Naive thymus-derived CD4-positive, alpha-beta T cell (primary cell): ENCODE data around the gene TCP11L1. TPM values are rescaled to one million over a fixed set of nuclear protein-coding genes. Genes with fewer than 3 reads are reported as not detected.
A peak's percentile ranks its signal among the peaks of the same experiment; 100 is the strongest.
"Not testable (repeated sequence)": the region's sequence is repeated elsewhere in the genome, so short reads cannot be mapped to it uniquely, and the experiment has no call there.

Source experiments
- ATAC-seq: fragments of 150-1000 bp; cut with Tn5 transposase; 2 replicates; pipeline ENCODE4 v1.10.0; 2021; ENCODE audit warnings: mild to moderate bottlenecking, moderate library complexity
- CTCF ChIA-PET: fragments of 350-600 bp; sonication (Branson Sonifier 250); formaldehyde crosslinking; loops from one replicate; lab custom pipeline; 2021; ENCODE audit warnings: antibody characterized with exemption; lab: Charles Lee
- POLR2A ChIA-PET: fragments of 350-600 bp; sonication (Branson Sonifier 250); formaldehyde crosslinking; loops from one replicate; lab custom pipeline; 2021; ENCODE audit warnings: antibody characterized with exemption, inconsistent platforms; lab: Charles Lee
- DNase-seq, 9 donors: peaks; one replicate each; pipeline versions ENCODE4 v3.0.0 to v3.0.0-alpha.2; 2020 to 2022; ENCODE audit warnings: mixed read lengths in 1 of 9
- H3K27ac ChIP-seq: one replicate; pipeline ENCODE4 v1.7.0; 2013; ENCODE audit warnings: mild to moderate bottlenecking, low read depth, low read length, moderate library complexity
- H3K27me3 ChIP-seq, 2 donors: one replicate each; pipeline ENCODE4 v1.7.0; 2013; ENCODE audit warnings: low read length in 2 of 2, mild to moderate bottlenecking in 2 of 2, moderate library complexity in 2 of 2; ENCODE audit not compliant: control insufficient read depth in 2 of 2, insufficient read depth in 2 of 2
- H3K36me3 ChIP-seq, 3 experiments: 1 replicate in 2 of 3; 2 replicates in 1 of 3; pipeline ENCODE4 v1.7.0; 2013; ENCODE audit warnings: low read length in 3 of 3, mild to moderate bottlenecking in 3 of 3, moderate library complexity in 1 of 3; ENCODE audit not compliant: insufficient read depth in 3 of 3, control insufficient read depth in 2 of 3
- H3K4me1 ChIP-seq, 2 donors: one replicate each; pipeline ENCODE4 v1.7.0; 2013; ENCODE audit warnings: low read length in 2 of 2, mild to moderate bottlenecking in 2 of 2, moderate library complexity in 1 of 2; ENCODE audit not compliant: control insufficient read depth in 2 of 2, insufficient read depth in 2 of 2
- H3K4me3 ChIP-seq: 2 replicates; pipeline ENCODE4 v1.7.0; 2013; ENCODE audit warnings: mild to moderate bottlenecking, low read length
- H3K9me3 ChIP-seq, 3 experiments: 1 replicate in 2 of 3; 2 replicates in 1 of 3; pipeline ENCODE4 v1.7.0; 2013; ENCODE audit warnings: low read length in 3 of 3; ENCODE audit not compliant: control insufficient read depth in 2 of 3
- H3K27ac Mint-ChIP-seq, 9 donors: one replicate each; pipeline ENCODE4 v1.8.0; 2020 to 2022; ENCODE audit warnings: mixed read lengths in 9 of 9, mild to moderate bottlenecking in 8 of 9, moderate library complexity in 5 of 9, inconsistent platforms in 2 of 9
- H3K27me3 Mint-ChIP-seq, 5 donors: one replicate each; pipeline ENCODE4 v1.8.0; 2021 to 2022; ENCODE audit warnings: mixed read lengths in 5 of 5, mild to moderate bottlenecking in 1 of 5
- H3K36me3 Mint-ChIP-seq, 5 donors: one replicate each; pipeline ENCODE4 v1.8.0; 2020 to 2022; ENCODE audit warnings: mixed read lengths in 5 of 5, mild to moderate bottlenecking in 3 of 5, inconsistent platforms in 1 of 5
- H3K4me1 Mint-ChIP-seq, 7 donors: one replicate each; pipeline ENCODE4 v1.8.0; 2020 to 2022; ENCODE audit warnings: mixed read lengths in 7 of 7, mild to moderate bottlenecking in 3 of 7, inconsistent platforms in 1 of 7
- H3K4me3 Mint-ChIP-seq, 10 donors: one replicate each; pipeline ENCODE4 v1.8.0; 2020 to 2022; ENCODE audit warnings: mild to moderate bottlenecking in 10 of 10, mixed read lengths in 10 of 10, moderate library complexity in 6 of 10, inconsistent platforms in 2 of 10
- H3K9me3 Mint-ChIP-seq, 11 donors: one replicate each; pipeline ENCODE4 v1.8.0; 2020 to 2022; ENCODE audit warnings: mixed read lengths in 11 of 11, mild to moderate bottlenecking in 4 of 11, inconsistent platforms in 1 of 11, moderate library complexity in 1 of 11
- intact Hi-C, 2 donors: fragments of 100-400 bp; cut with micrococcal nuclease; formaldehyde crosslinking; loops; one replicate each; pipeline ENCODE4 v1.15.1; 2023
- polyA plus RNA-seq, 2 donors: library from polyadenylated mRNA; unstranded; fragments of 300-500 nt; fragmentation: Illumina TruSeq; gene quantifications; one replicate each; pipeline ENCODE4 v1.2.3, GENCODE V29; 2021
- total RNA-seq, 6 experiments: library from RNA in 5 of 6; stranded (reverse) in 5 of 6; gene quantifications; 1 replicate in 5 of 6; 2 replicates in 1 of 6; pipeline ENCODE4 v1.2.3 and lab custom pipeline; 2021 to 2026

The TCP11L1 gene
- total and polyA plus RNA-seq, 7 experiments from 2014 or later, result 1.8 to 17.1 (median 11.9) TPM

DNA sequence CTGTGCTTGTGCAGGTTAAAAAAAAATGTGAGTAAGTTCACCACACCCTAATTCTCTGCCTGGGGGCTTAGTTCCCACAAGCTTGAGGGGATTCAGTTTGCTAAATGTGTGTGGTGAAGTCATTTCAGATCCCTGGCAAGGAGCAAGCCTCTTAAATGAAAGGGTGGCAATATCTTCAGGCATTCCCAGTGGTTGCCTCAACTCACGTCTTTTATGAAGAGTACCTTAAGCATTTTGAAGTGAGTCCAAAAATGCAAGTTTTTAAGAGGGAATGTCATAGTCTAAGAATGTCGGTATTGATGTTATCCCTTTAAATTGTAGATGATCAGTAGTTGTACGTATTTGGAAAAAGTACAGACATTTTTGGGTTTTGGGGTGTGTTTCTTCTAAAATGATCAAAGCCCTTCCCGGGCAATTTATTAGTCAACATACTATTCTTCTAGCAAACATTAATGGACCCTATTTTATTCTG, 4.9 kb downstream of the TCP11L1 start:
- peaks cover 0 to 16% (median 12%) of the 10 kb centered on the region in 7 donors for H3K4me1 Mint-ChIP-seq
- no peak for DNase-seq
- Histone ChIP-seq H3K27me3 (no peaks in the 10 kb centered on the region), H3K36me3 (peaks cover 0 to 9% (median 0%) of the 10 kb centered on the region in 3 experiments), H3K4me3 (no peak overlapping the region), H3K9me3 (no peaks in the 10 kb centered on the region), H3K27ac (no peak overlapping the region), H3K4me1 (peaks cover 3 to 9% of the 10 kb centered on the region in 2 donors)
- intact Hi-C loops, result no loop called here
- peaks cover 4 to 24% (median 9%) of the 10 kb centered on the region in 5 donors for H3K36me3 Mint-ChIP-seq
- H3K9me3 Mint-ChIP-seq, result no peaks in the 10 kb centered on the region
- ChIA-PET POLR2A (interaction anchor here (0.9 kb wide), 1 partner anchor 11 kb away, joined by 3 read pairs; no protein-coding TSS in a partner anchor), CTCF (no interaction called here)
- H3K27me3 Mint-ChIP-seq, result no peaks in the 10 kb centered on the region
- ATAC-seq, result no peak
- no peak overlapping the region for H3K27ac Mint-ChIP-seq
- H3K4me3 Mint-ChIP-seq, result no peak overlapping the region

DNA sequence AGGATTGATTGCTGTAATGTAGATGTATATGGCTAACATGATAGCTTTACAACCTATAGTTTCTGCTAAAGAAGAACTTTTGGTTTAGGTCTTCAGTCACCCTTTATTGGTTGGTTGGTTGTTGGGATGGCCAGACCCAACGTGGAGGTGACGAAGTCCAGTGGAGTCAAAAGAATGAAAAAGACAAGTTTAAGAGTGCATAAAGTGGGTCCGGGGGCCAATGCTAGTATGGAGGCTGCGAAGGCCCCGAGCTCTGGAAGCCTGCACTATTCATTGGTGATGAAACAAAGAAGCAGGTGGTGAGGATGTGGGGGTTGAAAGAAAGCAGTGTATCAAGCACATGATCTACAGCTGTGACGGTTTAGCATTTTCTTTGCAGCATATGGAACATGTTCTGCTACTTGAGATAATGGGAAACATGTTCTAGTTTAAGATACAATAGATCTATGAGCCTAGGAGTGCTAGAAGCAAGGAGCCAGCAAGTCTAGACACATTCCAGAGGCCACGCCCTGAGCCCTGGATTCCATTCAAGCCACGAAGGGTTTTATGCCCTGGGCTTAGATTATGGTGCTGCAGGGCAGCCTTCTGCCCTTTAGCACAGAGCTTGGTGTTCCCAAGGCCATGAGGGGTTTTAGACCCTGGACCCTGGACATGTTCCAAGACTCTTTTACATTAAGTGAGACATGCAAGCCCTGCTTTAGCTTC, 6.3 kb downstream of the TCP11L1 start:
- no peaks in the 10 kb centered on the region for H3K27me3 ChIP-seq
- DNase-seq (no peak), ATAC-seq (no peak)
- Mint-ChIP-seq H3K27me3 (no peaks in the 10 kb centered on the region), H3K9me3 (no peaks in the 10 kb centered on the region), H3K4me3 (no peak overlapping the region), H3K36me3 (peaks cover 4 to 24% (median 9%) of the 10 kb centered on the region in 5 donors), H3K4me1 (peaks cover 0 to 10% (median 6%) of the 10 kb centered on the region in 7 donors), H3K27ac (no peak overlapping the region)
- H3K36me3 ChIP-seq, result peaks cover 0 to 3% (median 0%) of the 10 kb centered on the region in 3 experiments
- CTCF ChIA-PET, result interaction anchor here (0.6 kb wide), 2 partner anchors 19 to 76 kb away, joined by 3 to 5 read pairs; no protein-coding TSS in a partner anchor
- no peaks in the 10 kb centered on the region for H3K9me3 ChIP-seq
- H3K27ac ChIP-seq, result no peak overlapping the region
- no peak overlapping the region for H3K4me3 ChIP-seq
- intact Hi-C loops, result no loop called here
- POLR2A ChIA-PET, result interaction anchor here (0.6 kb wide), 1 partner anchor 21 kb away, joined by 4 read pairs; no protein-coding TSS in a partner anchor
- peaks cover 0 to 2% of the 10 kb centered on the region in 2 donors for H3K4me1 ChIP-seq

DNA sequence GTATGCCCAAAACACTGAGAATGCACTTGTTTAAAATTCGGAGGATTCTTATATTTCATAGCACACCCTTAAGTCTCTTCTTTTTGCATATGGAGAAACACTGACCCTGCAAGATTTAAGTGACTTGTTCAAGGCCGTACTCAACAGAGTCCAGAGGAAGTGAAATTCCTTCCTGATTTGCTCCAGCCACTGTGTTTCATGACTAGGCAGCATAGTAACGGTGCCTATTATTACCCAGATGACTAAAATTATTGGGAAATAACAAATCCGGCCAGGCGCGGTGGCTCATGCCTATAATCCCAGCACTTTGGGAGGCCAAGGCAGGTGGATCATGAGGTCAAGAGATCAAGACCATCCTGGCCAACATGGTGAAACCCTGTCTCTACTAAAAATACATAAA, 9.3 kb downstream of the TCP11L1 start:
- H3K27me3 Mint-ChIP-seq, H3K36me3 ChIP-seq, intact Hi-C loops, H3K27ac Mint-ChIP-seq, H3K9me3 Mint-ChIP-seq, H3K4me3 ChIP-seq, H3K4me1 ChIP-seq, H3K4me1 Mint-ChIP-seq, H3K9me3 ChIP-seq, H3K4me3 Mint-ChIP-seq, H3K27me3 ChIP-seq, DNase-seq, H3K27ac ChIP-seq: not testable (repeated sequence)
- ATAC-seq, result peak; percentile 70
- POLR2A ChIA-PET, result interaction anchor here (0.9 to 1.1 kb wide), 2 partner anchors 9 to 12 kb away, joined by 4 read pairs; partner anchors contain the start of gene TCP11L1
- peaks cover 4 to 28% (median 9%) of the 10 kb centered on the region in 5 donors for H3K36me3 Mint-ChIP-seq
- CTCF ChIA-PET, result interaction anchor here (1.2 kb wide), 1 partner anchor 13 kb away, joined by 4 read pairs; no protein-coding TSS in a partner anchor

DNA sequence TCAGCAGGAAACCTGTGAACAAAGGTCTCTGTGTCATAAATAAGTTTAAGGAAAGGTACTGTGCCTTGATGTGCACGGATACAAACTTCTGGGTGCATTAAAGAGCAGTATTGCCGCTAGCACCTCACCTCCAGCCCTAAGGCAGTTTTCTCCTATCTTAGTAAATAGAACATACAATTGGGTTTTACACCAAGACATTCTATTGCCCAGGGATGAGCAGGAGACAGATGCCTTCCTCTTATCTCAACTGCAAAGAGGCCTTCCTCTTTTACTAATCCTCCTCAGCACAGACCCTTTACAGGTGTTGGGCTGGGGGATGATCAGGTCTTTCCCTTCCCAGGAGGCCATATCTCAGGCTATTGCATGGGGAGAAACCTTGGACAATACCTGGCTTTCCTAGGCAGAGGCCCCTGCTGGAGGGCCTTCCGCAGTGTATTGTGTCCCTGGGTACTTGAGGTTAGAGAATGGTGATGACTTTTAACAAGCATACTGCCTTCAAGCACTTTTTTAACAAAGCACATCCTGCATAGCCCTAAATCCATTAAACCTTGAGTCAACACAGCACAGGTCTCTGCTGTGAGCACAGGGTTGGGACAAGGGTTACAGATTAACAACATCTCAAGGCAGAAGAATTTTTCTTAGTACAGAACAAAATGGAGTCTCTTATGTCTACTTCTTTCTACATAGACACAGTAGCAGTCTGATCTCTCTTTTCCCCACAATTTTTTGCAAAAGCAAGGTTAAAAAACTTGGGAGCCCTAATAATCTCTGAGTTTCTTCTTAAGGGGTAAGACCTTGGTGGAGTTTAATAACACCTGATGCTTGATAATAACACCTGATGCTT, 10.4 kb downstream of the TCP11L1 start:
- H3K27ac Mint-ChIP-seq, DNase-seq, ATAC-seq, H3K4me1 Mint-ChIP-seq, H3K4me3 ChIP-seq, H3K27me3 ChIP-seq, H3K4me3 Mint-ChIP-seq, H3K9me3 ChIP-seq, POLR2A ChIA-PET, H3K36me3 ChIP-seq, CTCF ChIA-PET, H3K9me3 Mint-ChIP-seq, H3K27ac ChIP-seq, H3K27me3 Mint-ChIP-seq, H3K4me1 ChIP-seq: not testable (repeated sequence)
- peaks cover 4 to 33% (median 9%) of the 10 kb centered on the region in 5 donors for H3K36me3 Mint-ChIP-seq
- intact Hi-C loops, result loop anchor here in 1 of 2 donors (5.0 kb wide), 1 partner anchor 32 kb away; the partner anchor contains the start of gene DEPDC7

DNA sequence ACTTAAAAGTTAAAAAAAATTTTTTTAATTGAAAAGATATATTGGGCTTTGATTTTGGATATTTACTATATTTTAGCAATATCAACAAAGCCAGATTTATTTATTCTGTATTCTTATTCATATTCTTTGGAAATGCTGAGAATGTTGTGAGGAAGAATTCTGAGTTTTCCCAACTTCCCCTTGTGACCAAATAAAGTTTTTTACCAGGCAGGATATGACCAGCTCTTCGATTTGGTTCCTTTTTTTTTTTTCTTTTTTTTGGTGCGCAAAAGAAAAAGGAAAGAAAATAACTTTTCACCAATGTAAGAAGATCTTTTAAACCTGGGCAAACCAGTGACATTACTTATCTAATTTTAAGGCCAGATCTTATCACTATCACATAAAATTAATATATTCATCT, 12.9 kb downstream of the TCP11L1 start:
- no peak overlapping the region for H3K27ac Mint-ChIP-seq

DNA sequence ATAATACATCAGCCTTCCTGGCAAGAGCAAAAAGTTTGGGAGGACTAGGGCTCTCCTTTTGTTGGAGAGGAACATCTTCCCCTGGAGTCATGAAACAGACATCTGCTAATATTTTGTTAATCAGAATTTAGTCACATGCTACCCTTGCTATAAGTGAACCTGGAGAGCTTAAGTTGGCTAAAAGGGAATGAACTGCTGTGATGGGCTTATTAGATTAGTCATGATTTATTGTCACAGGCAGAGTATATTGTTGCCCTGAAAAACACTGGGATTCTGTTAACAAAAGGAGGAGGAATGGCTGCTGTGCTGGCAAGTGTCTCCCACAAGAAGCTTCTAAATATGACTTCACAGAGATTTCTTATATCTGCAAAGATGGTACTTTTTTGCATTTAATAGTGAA, 16.0 kb downstream of the TCP11L1 start:
- no peaks in the 10 kb centered on the region for H3K27me3 ChIP-seq
- Mint-ChIP-seq H3K36me3 (peaks cover 3 to 35% (median 13%) of the 10 kb centered on the region in 5 donors), H3K27ac (peak overlapping the region in 1 of 9 donors; percentile 13), H3K9me3 (no peaks in the 10 kb centered on the region), H3K4me1 (peaks cover 0 to 8% (median 5%) of the 10 kb centered on the region in 7 donors), H3K4me3 (no peak overlapping the region), H3K27me3 (no peaks in the 10 kb centered on the region)
- no peak overlapping the region for H3K4me3 ChIP-seq
- ChIA-PET CTCF (interaction anchor here (2.6 kb wide), 1 partner anchor 10 kb away, joined by 10 read pairs; no protein-coding TSS in a partner anchor), POLR2A (interaction anchor here (0.7 to 1.1 kb wide), 2 partner anchors 12 to 94 kb away, joined by 3 read pairs; no protein-coding TSS in a partner anchor)
- DNase-seq (no peak), ATAC-seq (no peak)
- H3K9me3 ChIP-seq, result no peaks in the 10 kb centered on the region
- H3K27ac ChIP-seq, result no peak overlapping the region
- H3K4me1 ChIP-seq, result peaks cover 0 to 1% of the 10 kb centered on the region in 2 donors
- H3K36me3 ChIP-seq, result peaks cover 0 to 16% (median 0%) of the 10 kb centered on the region in 3 experiments
- intact Hi-C loops, result no loop called here

More for the DNA sequence above, 12.9 kb downstream of the TCP11L1 start:
- no peaks in the 10 kb centered on the region for H3K4me1 ChIP-seq
- Mint-ChIP-seq H3K27me3 (no peaks in the 10 kb centered on the region), H3K36me3 (peaks cover 6 to 31% (median 15%) of the 10 kb centered on the region in 5 donors), H3K4me1 (peaks cover 0 to 4% (median 0%) of the 10 kb centered on the region in 7 donors), H3K4me3 (no peak overlapping the region), H3K9me3 (no peaks in the 10 kb centered on the region)
- no peak overlapping the region for H3K27ac ChIP-seq
- intact Hi-C loops, result loop anchor here in 1 of 2 donors (5.0 kb wide), 1 partner anchor 35 kb away; the partner anchor contains the start of gene DEPDC7
- no peaks in the 10 kb centered on the region for H3K9me3 ChIP-seq
- ChIA-PET POLR2A (no interaction called here), CTCF (no interaction called here)
- H3K36me3 ChIP-seq, result no peaks in the 10 kb centered on the region
- H3K4me3 ChIP-seq, result no peak overlapping the region
- no peak for ATAC-seq
- no peaks in the 10 kb centered on the region for H3K27me3 ChIP-seq
- no peak for DNase-seq
